Vagina (tissue), 2 donors: Measurements from ENCODE around the gene SLC16A13.

ENCODE experiments used
- POLR2AphosphoS5 ChIP-seq, 2 donors: sonication (generic); formaldehyde crosslinking; IDR thresholded peaks; one replicate each; pipeline ENCODE4 v1.9.0; 2017; ENCODE audit warnings: antibody characterized with exemption in 2 of 2, mild to moderate bottlenecking in 2 of 2, low read depth in 1 of 2; ENCODE audit not compliant: insufficient read depth in 1 of 2
- TF ChIP-seq, protein P1 (sequence below), 3 experiments: fragments of 450-650 bp in 2 of 3; fragments of 200-600 bp in 1 of 3; sonication (generic) in 1 of 3; IDR thresholded peaks; one replicate each; pipeline ENCODE4 v1.5.1; 2017 to 2019; ENCODE audit warnings: antibody characterized with exemption in 3 of 3, mild to moderate bottlenecking in 2 of 3, moderate library complexity in 2 of 3

DNA sequence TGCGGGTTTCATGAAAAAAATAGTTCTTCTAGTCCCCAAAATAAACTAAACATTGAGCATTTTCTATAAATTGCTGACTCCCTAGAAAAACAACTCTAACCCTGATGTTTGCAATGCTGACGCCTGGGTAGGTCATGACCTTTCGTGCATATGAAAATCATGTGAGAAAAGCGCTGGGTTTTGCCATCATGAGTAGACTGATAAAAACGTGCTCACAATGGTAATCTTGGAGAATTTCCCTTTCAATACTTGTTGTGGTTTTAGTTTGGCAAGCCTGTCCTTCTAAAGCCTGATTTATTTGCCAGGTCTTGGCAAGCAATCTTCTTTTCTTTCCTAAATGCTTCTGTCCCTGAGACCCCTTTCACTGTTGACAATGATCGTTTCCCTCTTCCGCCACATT, 48.3 kb downstream of the SLC16A13 start:
- TF ChIP-seq, protein P1, sequence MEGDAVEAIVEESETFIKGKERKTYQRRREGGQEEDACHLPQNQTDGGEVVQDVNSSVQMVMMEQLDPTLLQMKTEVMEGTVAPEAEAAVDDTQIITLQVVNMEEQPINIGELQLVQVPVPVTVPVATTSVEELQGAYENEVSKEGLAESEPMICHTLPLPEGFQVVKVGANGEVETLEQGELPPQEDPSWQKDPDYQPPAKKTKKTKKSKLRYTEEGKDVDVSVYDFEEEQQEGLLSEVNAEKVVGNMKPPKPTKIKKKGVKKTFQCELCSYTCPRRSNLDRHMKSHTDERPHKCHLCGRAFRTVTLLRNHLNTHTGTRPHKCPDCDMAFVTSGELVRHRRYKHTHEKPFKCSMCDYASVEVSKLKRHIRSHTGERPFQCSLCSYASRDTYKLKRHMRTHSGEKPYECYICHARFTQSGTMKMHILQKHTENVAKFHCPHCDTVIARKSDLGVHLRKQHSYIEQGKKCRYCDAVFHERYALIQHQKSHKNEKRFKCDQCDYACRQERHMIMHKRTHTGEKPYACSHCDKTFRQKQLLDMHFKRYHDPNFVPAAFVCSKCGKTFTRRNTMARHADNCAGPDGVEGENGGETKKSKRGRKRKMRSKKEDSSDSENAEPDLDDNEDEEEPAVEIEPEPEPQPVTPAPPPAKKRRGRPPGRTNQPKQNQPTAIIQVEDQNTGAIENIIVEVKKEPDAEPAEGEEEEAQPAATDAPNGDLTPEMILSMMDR (IDR thresholded peaks at IDR 0.05), result no peak
- no peak for TF ChIP-seq POLR2AphosphoS5 (IDR thresholded peaks at IDR 0.05; ENCODE audit: insufficient read depth in 1 of 2, low read depth in 1 of 2)
